H1 (cell line): ENCODE measurements around the gene NACAD. TPM values are rescaled to one million over a fixed set of nuclear protein-coding genes. Genes with fewer than 3 reads are reported as not detected.

Source experiments
- NANOG ChIP-seq: IDR thresholded peaks from 2 replicates; pipeline ENCODE4 v1.6.1; 2011; ENCODE audit warnings: low read length, low read depth, mild to moderate bottlenecking, inconsistent platforms; ENCODE audit not compliant: insufficient read depth, poor library complexity, severe bottlenecking
- polyA plus RNA-seq, 7 experiments: library from polyadenylated mRNA; depleted of rRNA in 3 of 7; stranded (reverse) in 5 of 7; unstranded in 2 of 7; fragments of >200 nt in 5 of 7; fragments of 200-250 nt in 2 of 7; gene quantifications; 1 replicate in 5 of 7; 2 replicates in 1 of 7; 4 replicates in 1 of 7; pipeline versions ENCODE4 v1.2.1 to v1.2.3, GENCODE V29; 2011 to 2013; ENCODE audit warnings: missing spikeins in 2 of 7, mixed read lengths in 2 of 7
- total RNA-seq: library from RNA; stranded (reverse); fragmentation: NEBNext Ultra II Directional; extraction: Animal tissue kit (Norgen Biotek cat#: 25700); gene quantifications from 2 replicates; pipeline ENCODE4 v1.2.1, GENCODE V29; 2021

NACAD gene
- total and polyA plus RNA-seq, 2 of the 8 experiments (the other 6 are each of a cell fraction or from before 2014, with no cell fraction given), result 1.3 to 6.0 TPM

DNA sequence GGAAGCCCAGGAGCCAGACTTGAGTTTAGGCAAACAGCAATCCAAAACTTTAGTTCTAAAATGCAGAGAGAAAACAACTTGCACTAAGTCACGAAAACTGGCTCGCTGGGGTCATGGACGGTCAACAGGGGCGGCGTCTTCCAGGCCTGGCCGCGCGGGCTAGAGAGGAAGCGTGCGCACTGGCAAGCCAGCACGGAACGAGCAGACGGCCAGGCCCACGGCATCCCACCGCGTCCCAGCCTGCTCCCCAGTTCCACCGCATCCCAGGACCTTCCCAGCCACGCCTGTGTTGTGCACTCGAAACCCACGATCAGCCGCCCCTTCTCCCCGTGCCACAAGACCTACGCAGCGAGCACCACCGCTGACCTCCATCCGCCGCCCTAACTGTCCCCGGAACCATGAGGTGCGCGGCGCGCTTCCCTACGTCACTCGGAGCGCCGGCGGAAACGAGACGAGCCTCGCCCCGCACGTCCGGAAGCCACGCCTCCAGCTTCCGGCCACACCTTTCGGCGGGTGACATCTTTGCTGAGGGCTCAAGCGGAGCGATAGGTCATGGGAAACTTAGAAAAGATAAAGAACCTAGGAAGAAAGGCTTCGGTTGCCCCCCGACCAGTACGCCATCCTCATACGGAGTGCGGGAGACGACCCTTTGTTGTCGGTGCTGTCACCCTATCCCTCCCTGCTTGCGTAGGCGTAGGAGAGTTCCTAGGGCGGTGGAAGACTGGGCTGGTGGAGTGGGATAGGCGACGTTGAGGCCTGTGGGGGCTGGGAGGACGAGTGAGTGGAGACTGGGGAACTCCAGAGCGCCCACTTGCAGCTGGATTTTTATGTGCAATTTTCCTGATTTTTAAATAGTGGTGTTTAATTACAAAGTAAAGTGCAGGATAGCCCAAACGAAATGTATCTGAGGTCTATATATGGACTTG, 22.8 kb upstream of the NACAD start, which contains the start of gene TBRG4 (continued):
- TF ChIP-seq NANOG, result no peak
